B cell (primary cell): ENCODE measurements around the gene CCDC85A. TPM values are rescaled to one million over a fixed set of nuclear protein-coding genes. Genes with fewer than 3 reads are reported as not detected.

Experiments
- ATAC-seq: fragments of 200-7000 bp; cut with Tn5 transposase; one replicate; pipeline ENCODE4 v1.10.0; 2021; ENCODE audit warnings: low read depth, mild to moderate bottlenecking, moderate number of reproducible peaks, moderate library complexity
- CTCF ChIA-PET: fragments of 350-600 bp; sonication (Branson Sonifier 250); formaldehyde crosslinking; loops from one replicate; lab custom pipeline; 2021; ENCODE audit warnings: antibody characterized with exemption, inconsistent platforms; lab: Charles Lee
- POLR2A ChIA-PET: fragments of 350-600 bp; sonication (Branson Sonifier 250); formaldehyde crosslinking; loops from one replicate; lab custom pipeline; 2021; ENCODE audit warnings: antibody characterized with exemption; lab: Charles Lee
- DNase-seq: peaks from one replicate; pipeline ENCODE4 v3.0.0; 2013
- H2AFZ ChIP-seq: 2 replicates; pipeline ENCODE4 v1.6.1; 2012; ENCODE audit warnings: mild to moderate bottlenecking, low read depth, low read length; ENCODE audit not compliant: insufficient read depth, poor library complexity, severe bottlenecking
- H3K27ac ChIP-seq, 2 donors: 1 replicate in 1 of 2; 2 replicates in 1 of 2; pipeline ENCODE4 v1.5.1; 2012 to 2013; ENCODE audit warnings: low read length in 2 of 2, mild to moderate bottlenecking in 2 of 2, moderate library complexity in 1 of 2
- H3K27me3 ChIP-seq, 4 experiments: fragments of 200-600 bp in 1 of 4; sonication (generic) in 1 of 4; replicated peaks in 1 of 4; 1 replicate in 2 of 4; 2 replicates in 2 of 4; pipeline versions ENCODE4 v1.6.1 to v1.7.0; 2013 to 2016; ENCODE audit warnings: low read length in 3 of 4, mild to moderate bottlenecking in 2 of 4, mixed read lengths in 1 of 4, moderate library complexity in 1 of 4; ENCODE audit not compliant: insufficient read depth in 4 of 4, control insufficient read depth in 3 of 4; ENCODE audit errors: control extremely low read depth in 1 of 4
- H3K36me3 ChIP-seq, 2 experiments: replicated peaks in 1 of 2; 1 replicate in 1 of 2; 2 replicates in 1 of 2; pipeline versions ENCODE4 v1.6.1 to v1.7.1; 2013; ENCODE audit warnings: low read length in 1 of 2; ENCODE audit not compliant: insufficient read depth in 2 of 2, control insufficient read depth in 1 of 2; ENCODE audit errors: control extremely low read depth in 1 of 2, extremely low read depth in 1 of 2
- H3K4me1 ChIP-seq, 2 donors: fragments of 200-600 bp in 1 of 2; sonication (generic) in 1 of 2; 1 replicate in 1 of 2; 2 replicates in 1 of 2; pipeline versions ENCODE4 v1.5.1 to v1.6.1; 2013 to 2017; ENCODE audit warnings: low read length in 2 of 2; ENCODE audit not compliant: control insufficient read depth in 2 of 2, insufficient read depth in 2 of 2
- H3K4me2 ChIP-seq: replicated peaks from 2 replicates; pipeline ENCODE3; 2012; ENCODE audit warnings: mild to moderate bottlenecking, low read depth, low read length; ENCODE audit not compliant: poor library complexity, severe bottlenecking
- H3K4me3 ChIP-seq, 5 experiments: fragments of 200-600 bp in 1 of 5; sonication (generic) in 1 of 5; 1 replicate in 3 of 5; 2 replicates in 2 of 5; pipeline versions ENCODE4 v1.5.1 to v1.7.0; 2011 to 2016; ENCODE audit warnings: low read length in 4 of 5, mild to moderate bottlenecking in 4 of 5, low read depth in 2 of 5, control low read depth in 1 of 5, moderate library complexity in 1 of 5; ENCODE audit not compliant: insufficient read depth in 1 of 5; ENCODE audit errors: control extremely low read depth in 1 of 5, extremely low read depth in 1 of 5
- H3K79me2 ChIP-seq: fragments of 200-600 bp; sonication (generic); one replicate; pipeline ENCODE4 v1.6.0; 2016; ENCODE audit warnings: low read length; ENCODE audit not compliant: control insufficient read depth, insufficient read depth
- H3K9ac ChIP-seq: fragments of 200-600 bp; sonication (generic); 2 replicates; pipeline ENCODE4 v1.6.1; 2017; ENCODE audit warnings: mild to moderate bottlenecking, low read length, moderate library complexity
- H3K9me3 ChIP-seq, 3 donors: one replicate each; pipeline versions ENCODE4 v1.6.1 to v1.7.1; 2013; ENCODE audit warnings: low read length in 2 of 3; ENCODE audit not compliant: control insufficient read depth in 2 of 3, insufficient read depth in 1 of 3; ENCODE audit errors: control extremely low read depth in 1 of 3
- H4K20me1 ChIP-seq: 2 replicates; pipeline ENCODE4 v1.6.0; 2012; ENCODE audit warnings: mild to moderate bottlenecking, low read length; ENCODE audit not compliant: insufficient read depth, control insufficient read depth, poor library complexity, severe bottlenecking
- H3K27ac Mint-ChIP-seq: one replicate; pipeline ENCODE4 v1.8.0; 2021; ENCODE audit warnings: mixed read lengths
- H3K27me3 Mint-ChIP-seq: one replicate; pipeline ENCODE4 v1.8.0; 2021; ENCODE audit warnings: mixed read lengths
- H3K4me1 Mint-ChIP-seq: one replicate; pipeline ENCODE4 v1.8.0; 2021; ENCODE audit warnings: mixed read lengths
- H3K4me3 Mint-ChIP-seq: one replicate; pipeline ENCODE4 v1.8.0; 2021; ENCODE audit warnings: mixed read lengths
- H3K9me3 Mint-ChIP-seq: one replicate; pipeline ENCODE4 v1.8.0; 2022; ENCODE audit warnings: mixed read lengths; ENCODE audit not compliant: insufficient read depth
- CTCF ChIP-seq: fragments of 200-600 bp; IDR thresholded peaks from one replicate; pipeline ENCODE4 v1.8.0; 2022; ENCODE audit warnings: antibody characterized with exemption, mild to moderate bottlenecking
- EZH2 ChIP-seq: IDR thresholded peaks from 2 replicates; pipeline ENCODE4 v1.6.1; 2012; ENCODE audit warnings: borderline replicate concordance, low read depth, mild to moderate bottlenecking, moderate library complexity, low read length; ENCODE audit not compliant: insufficient read depth, poor library complexity, severe bottlenecking
- WGBS: methylation state at CpG from one replicate; pipeline ENCODE4 v1.1.5; 2013; ENCODE audit warnings: missing lambda C conversion rate; ENCODE audit not compliant: insufficient coverage; 5-methylcytosine and 5-hydroxymethylcytosine counted together
- intact Hi-C: fragments of 100-400 bp; cut with micrococcal nuclease; formaldehyde crosslinking; loops from one replicate; pipeline ENCODE4 v1.10.0; 2022
- polyA plus RNA-seq: library from polyadenylated mRNA; depleted of rRNA; stranded (reverse); fragments of >200 nt; gene quantifications from 2 replicates; pipeline ENCODE4 v1.2.3, GENCODE V29; 2012
- total RNA-seq, 2 donors: library from RNA; stranded (reverse); fragments of 120-200 nt in 1 of 2; gene quantifications; 1 replicate in 1 of 2; 2 replicates in 1 of 2; pipeline versions ENCODE4 v1.2.3 to v1.2.4, GENCODE V29; 2013 to 2022

The CCDC85A gene
- total and polyA plus RNA-seq, 2 donors (not counting 1 experiment from before 2014, with no cell fraction given) = 0.15 TPM; not detected in 1

GRCh38 chr2:56147907-56148306, 35.9 kb upstream of the CCDC85A start:
- H3K9me3 Mint-ChIP-seq = no peaks in the 10 kb centered on the region
- CTCF ChIA-PET = no interaction called here
- Histone ChIP-seq H3K9me3 (no peaks in the 10 kb centered on the region), H3K27ac (no peak overlapping the region), H3K4me2 (no peak overlapping the region), H3K36me3 (no peaks in the 10 kb centered on the region), H3K4me3 (no peak overlapping the region), H3K27me3 (no peaks in the 10 kb centered on the region), H2AFZ (no peak overlapping the region), H3K79me2 (no peaks in the 10 kb centered on the region), H3K9ac (no peak overlapping the region), H3K4me1 (no peaks in the 10 kb centered on the region), H4K20me1 (no peaks in the 10 kb centered on the region)
- no peak overlapping the region for H3K4me3 Mint-ChIP-seq
- H3K27ac Mint-ChIP-seq = no peak overlapping the region
- DNase-seq (no peak), ATAC-seq (no peak)
- peaks cover 6% of the 10 kb centered on the region for H3K27me3 Mint-ChIP-seq
- POLR2A ChIA-PET = no interaction called here
- intact Hi-C loops = no loop called here
- TF ChIP-seq CTCF = no peak
- no peak for TF ChIP-seq EZH2
- no CpG with 5 or more reads among the region's 2 CpGs for WGBS
- H3K4me1 Mint-ChIP-seq = no peaks in the 10 kb centered on the region

- H3K4me2 ChIP-seq = no peak overlapping the region
- H3K4me1 ChIP-seq = no peaks in the 10 kb centered on the region
- H3K4me1 Mint-ChIP-seq = no peaks in the 10 kb centered on the region
- H3K36me3 ChIP-seq = no peaks in the 10 kb centered on the region
- POLR2A ChIA-PET = no interaction called here
- no peaks in the 10 kb centered on the region for H4K20me1 ChIP-seq
- H3K27me3 ChIP-seq = no peaks in the 10 kb centered on the region
- H3K27ac Mint-ChIP-seq = no peak overlapping the region
- WGBS = no CpG with 5 or more reads among the region's 3 CpGs
- TF ChIP-seq CTCF (no peak), EZH2 (no peak)
- H3K4me3 Mint-ChIP-seq = no peak overlapping the region
- H2AFZ ChIP-seq = no peak overlapping the region
- CTCF ChIA-PET = no interaction called here
- no peaks in the 10 kb centered on the region for H3K79me2 ChIP-seq
- no peak for DNase-seq
- H3K27ac ChIP-seq = no peak overlapping the region
- ATAC-seq = no peak
- H3K9ac ChIP-seq = no peak overlapping the region
- H3K4me3 ChIP-seq = no peak overlapping the region
- intact Hi-C loops = no loop called here
- no peaks in the 10 kb centered on the region for H3K9me3 ChIP-seq
- H3K27me3 Mint-ChIP-seq = peaks cover 6% of the 10 kb centered on the region
- no peaks in the 10 kb centered on the region for H3K9me3 Mint-ChIP-seq
Observed at GRCh38 chr2:56148825-56149224, 35.0 kb upstream of the CCDC85A start.
